GM21381 (cell line): ENCODE results near the gene SPTLC2.
A peak's percentile ranks its signal among the peaks of the same experiment; 100 is the strongest.

Experiments
- ATAC-seq: cut with Tn5 transposase; IDR thresholded peaks from one replicate; pipeline ENCODE4 v1.9.1; 2021; ENCODE audit warnings: mild to moderate bottlenecking, moderate library complexity; ENCODE audit not compliant: unreplicated experiment

SPTLC2 gene

GRCh38 chr14:77475432-77476115 is 140.9 kb downstream of the SPTLC2 start:
- no peak for ATAC-seq

DNA sequence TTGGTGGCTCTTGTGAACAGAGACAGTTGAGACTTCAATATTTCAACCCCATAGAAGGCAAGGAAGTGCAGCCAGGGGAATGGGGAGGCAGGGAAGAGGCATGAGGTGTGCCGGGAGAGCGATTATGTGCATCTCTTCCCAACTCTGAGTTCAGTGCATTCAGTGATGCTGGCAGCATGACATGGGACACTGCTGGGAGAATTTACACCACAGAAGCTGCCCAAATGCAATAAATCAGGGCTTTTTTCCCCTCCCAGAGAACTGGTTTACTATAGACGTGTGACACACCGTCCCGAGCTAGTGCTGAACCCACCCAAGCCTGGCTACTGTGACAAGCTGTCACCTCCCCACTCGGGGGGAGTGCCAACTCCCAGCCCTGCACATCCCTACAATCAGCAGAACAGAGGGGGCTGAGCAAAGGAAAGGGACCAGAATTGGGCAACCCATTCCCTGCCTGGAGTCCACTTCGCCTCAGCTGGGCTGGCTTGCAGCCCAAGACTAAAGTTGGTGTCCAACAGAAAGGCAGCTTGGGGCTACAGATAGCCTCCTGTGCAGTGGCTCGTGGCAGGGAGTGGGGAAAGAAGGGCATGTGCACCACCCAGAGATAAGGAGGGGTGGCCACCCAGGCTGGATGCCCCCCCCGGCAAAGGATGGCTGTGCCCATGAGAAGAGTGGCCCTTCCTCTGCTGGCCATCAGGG is 141.8 kb downstream of the SPTLC2 start:
- ATAC-seq, result no peak

DNA sequence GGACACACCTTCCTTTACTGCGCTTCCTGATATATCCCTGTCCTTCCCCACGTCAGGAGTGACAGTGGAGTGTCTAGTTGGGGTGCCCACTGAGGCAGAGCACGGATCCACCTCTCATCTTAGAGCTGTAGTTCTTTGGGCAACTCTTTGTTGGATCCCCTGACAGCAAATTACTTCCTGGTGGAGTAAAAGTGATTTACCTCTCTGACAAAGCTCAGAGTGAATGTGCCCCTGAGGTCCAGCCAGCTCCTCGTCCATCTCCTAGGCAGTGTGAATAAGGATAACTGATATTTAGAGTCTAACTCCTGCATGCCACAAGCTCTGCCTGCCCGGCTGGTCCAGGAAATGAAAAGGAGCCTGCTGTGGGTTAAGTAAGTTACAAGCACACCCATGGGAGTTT is 142.5 kb downstream of the SPTLC2 start:
- ATAC-seq, result no peak

- no peak for ATAC-seq
Measured at GRCh38 chr14:77470224-77470870, 146.1 kb downstream of the SPTLC2 start.

DNA sequence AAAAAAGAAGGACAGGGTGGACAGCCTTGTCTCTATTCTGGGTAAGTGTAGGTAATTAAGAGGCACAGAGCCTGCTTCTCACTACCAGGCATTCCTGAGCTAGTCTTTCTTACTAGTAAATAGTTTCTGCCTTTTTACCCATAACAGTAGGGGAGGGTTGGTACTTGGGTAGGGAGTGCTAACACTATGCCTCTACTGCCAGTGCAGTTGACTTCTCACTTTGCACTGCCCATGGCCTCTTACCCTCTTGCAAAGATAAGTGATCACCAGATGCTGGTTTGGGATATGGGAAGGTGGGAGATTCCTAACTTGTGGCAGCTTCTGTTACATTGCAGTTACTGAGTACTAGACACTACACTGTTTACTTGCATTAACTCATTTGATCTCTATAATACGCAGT is 146.9 kb downstream of the SPTLC2 start:
- no peak for ATAC-seq

GRCh38 chr14:77469067-77469505 is 147.4 kb downstream of the SPTLC2 start:
- ATAC-seq, result no peak

GRCh38 chr14:77467801-77468200 is 148.6 kb downstream of the SPTLC2 start:
- ATAC-seq, result no peak

- no peak for ATAC-seq
Measured at GRCh38 chr14:77459072-77459723, 157.2 kb downstream of the SPTLC2 start.

GRCh38 chr14:77458249-77458950 is 158.0 kb downstream of the SPTLC2 start:
- ATAC-seq, result peak; percentile 14

- ATAC-seq, result peak; percentile 86
Measured at GRCh38 chr14:77457522-77458248, 158.8 kb downstream of the SPTLC2 start, which contains the start of the genes AHSA1 and VIPAS39. Gene AHSA1, plus strand, starts transcription at chr14:77458093. Its CDS starts 97 bp downstream, at chr14:77458190. Gene VIPAS39, minus strand, starts transcription at chr14:77457601. Its CDS starts 3,499 bp downstream, at chr14:77454102.

GRCh38 chr14:77457115-77457521 is 159.3 kb downstream of the SPTLC2 start:
- no peak for ATAC-seq
